Measurements from ENCODE around the gene CDHR5. TPM values are rescaled to one million over a fixed set of nuclear protein-coding genes. Genes with fewer than 3 reads are reported as not detected.
"Not testable (repeated sequence)": the region's sequence is repeated elsewhere in the genome, so short reads cannot be mapped to it uniquely, and the experiment has no call there.

Gene CDHR5
- total and polyA plus RNA-seq, 2 of the 4 experiments (the other 2 are of a cell fraction): not detected

DNA sequence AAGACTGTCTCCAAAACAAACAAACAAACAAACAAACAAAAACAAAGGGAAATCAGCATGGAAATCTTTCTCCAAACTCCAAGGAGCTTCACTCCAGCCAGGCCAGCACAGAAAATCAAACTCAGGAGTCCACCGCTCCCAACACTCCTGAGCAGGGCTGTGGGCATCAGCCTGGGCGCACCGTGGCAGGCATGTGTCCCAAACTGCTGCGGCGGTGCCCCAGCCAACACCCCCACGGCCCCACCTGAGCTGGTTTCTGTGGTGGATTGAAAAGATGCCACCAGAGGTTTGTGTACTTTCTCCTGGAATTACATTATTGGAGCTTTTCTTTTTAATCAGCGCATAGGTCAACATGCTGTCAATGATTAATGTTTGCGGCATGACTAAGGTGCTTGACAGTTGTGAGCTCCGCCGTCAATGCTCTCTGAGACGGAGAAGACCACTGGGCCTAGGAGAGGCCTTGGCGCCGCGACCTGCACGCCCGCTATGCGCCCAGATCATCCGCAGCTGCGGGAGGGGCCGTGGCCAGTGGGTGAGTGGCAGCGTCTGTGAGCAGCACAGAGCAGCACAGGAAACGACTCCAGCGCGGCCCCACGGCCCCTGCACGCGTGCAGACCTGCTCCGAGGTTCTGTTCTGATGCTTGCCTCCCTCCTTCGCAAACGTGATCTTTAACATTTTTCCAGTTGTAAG lies 30.4 kb upstream of the CDHR5 start:
- Histone ChIP-seq H2BK15ac (ENCODE audit: low read depth, low read length) (no peak overlapping the region), H3K4me3 (ENCODE audit: insufficient read depth, low read depth, low read length) (no peak overlapping the region), H4K20me1 (ENCODE audit: insufficient read depth, low read length) (no peaks in the 10 kb centered on the region), H3K56ac (ENCODE audit: extremely low read depth, insufficient read depth, low read length) (no peak overlapping the region), H4K91ac (ENCODE audit: insufficient read depth, low read depth, low read length) (no peak overlapping the region), H3K4ac (ENCODE audit: low read depth, low read length) (no peak overlapping the region), H3K36me3 (ENCODE audit: control insufficient read depth, insufficient read depth, low read length) (peaks cover 27% of the 10 kb centered on the region), H3K27me3 (ENCODE audit: control insufficient read depth, insufficient read depth, low read length) (no peaks in the 10 kb centered on the region), H3K9ac (ENCODE audit: low read depth, low read length) (no peak overlapping the region), H2BK120ac (ENCODE audit: low read depth, low read length) (no peak overlapping the region), H2AK9ac (replicated peaks; ENCODE audit: low read depth, low read length, poor library complexity) (no peak overlapping the region), H2AFZ (replicated peaks; ENCODE audit: low read length, poor library complexity) (no peak overlapping the region), H3K79me1 (ENCODE audit: low read depth in 1 of 2, low read length in 2 of 2) (no peaks in the 10 kb centered on the region), H3K14ac (replicated peaks; ENCODE audit: low read depth, low read length) (no peak overlapping the region), H3K9me3 (ENCODE audit: control insufficient read depth, insufficient read depth, low read length) (no peaks in the 10 kb centered on the region), H3K4me1 (ENCODE audit: control insufficient read depth, insufficient read depth, low read length) (peaks cover 3% of the 10 kb centered on the region), H4K8ac (ENCODE audit: low read depth in 2 of 2, low read length in 2 of 2) (no peak overlapping the region), H3K18ac (ENCODE audit: low read depth, low read length) (no peak overlapping the region), H3K9me1 (ENCODE audit: insufficient read depth, low read length) (no peaks in the 10 kb centered on the region), H2AK5ac (ENCODE audit: low read depth, low read length) (no peak overlapping the region), H2BK20ac (ENCODE audit: low read depth, low read length) (no peak overlapping the region), H4K5ac (ENCODE audit: low read depth, low read length) (no peak overlapping the region), H3K27ac (ENCODE audit: insufficient read depth, low read length) (no peak overlapping the region), H3K4me2 (ENCODE audit: low read depth, low read length) (no peak overlapping the region), H2BK5ac (ENCODE audit: low read depth, low read length, poor library complexity, severe bottlenecking) (no peak overlapping the region), H3K23ac (ENCODE audit: low read depth, low read length) (no peak overlapping the region)
- 88% methylated on average over 13 of the region's 30 CpGs; no CpG with 5 or more reads in 1 of the 2 experiments for whole genome bisulfite sequencing, 2 experiments (ENCODE audit: extremely low coverage in 2 of 2, insufficient read length in 1 of 2)
- TF ChIP-seq FOS (IDR thresholded peaks at IDR 0.05; ENCODE audit: low read depth, low read length): no peak
- no peak for TF ChIP-seq MAFK (IDR thresholded peaks at IDR 0.05; ENCODE audit: low read depth, low read length)
- TF ChIP-seq RAD21 (IDR thresholded peaks at IDR 0.05; ENCODE audit: low read length): no peak
- TF ChIP-seq, protein P1, sequence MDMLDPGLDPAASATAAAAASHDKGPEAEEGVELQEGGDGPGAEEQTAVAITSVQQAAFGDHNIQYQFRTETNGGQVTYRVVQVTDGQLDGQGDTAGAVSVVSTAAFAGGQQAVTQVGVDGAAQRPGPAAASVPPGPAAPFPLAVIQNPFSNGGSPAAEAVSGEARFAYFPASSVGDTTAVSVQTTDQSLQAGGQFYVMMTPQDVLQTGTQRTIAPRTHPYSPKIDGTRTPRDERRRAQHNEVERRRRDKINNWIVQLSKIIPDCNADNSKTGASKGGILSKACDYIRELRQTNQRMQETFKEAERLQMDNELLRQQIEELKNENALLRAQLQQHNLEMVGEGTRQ (IDR thresholded peaks at IDR 0.05; ENCODE audit: low read depth, low read length): no peak
- TF ChIP-seq RCOR1 (IDR thresholded peaks at IDR 0.05; ENCODE audit: insufficient replicate concordance, low read length): no peak
- intact Hi-C loops (cut with micrococcal nuclease): no loop called here
- ATAC-seq (ENCODE audit: low read depth) (no peak), DNase-seq (no peak)
- ChIA-PET POLR2A (ENCODE audit: unreplicated experiment) (no interaction called here), CTCF (no interaction called here)
- dilution Hi-C loops (cut with HindIII; ENCODE audit: low sequenced_read_pairs, unreplicated experiment): no loop called here
- in situ Hi-C loops (cut with MboI; ENCODE audit: low sequenced_read_pairs): no loop called here
- BruUV-seq (replicated peaks): no TSS peak

DNA sequence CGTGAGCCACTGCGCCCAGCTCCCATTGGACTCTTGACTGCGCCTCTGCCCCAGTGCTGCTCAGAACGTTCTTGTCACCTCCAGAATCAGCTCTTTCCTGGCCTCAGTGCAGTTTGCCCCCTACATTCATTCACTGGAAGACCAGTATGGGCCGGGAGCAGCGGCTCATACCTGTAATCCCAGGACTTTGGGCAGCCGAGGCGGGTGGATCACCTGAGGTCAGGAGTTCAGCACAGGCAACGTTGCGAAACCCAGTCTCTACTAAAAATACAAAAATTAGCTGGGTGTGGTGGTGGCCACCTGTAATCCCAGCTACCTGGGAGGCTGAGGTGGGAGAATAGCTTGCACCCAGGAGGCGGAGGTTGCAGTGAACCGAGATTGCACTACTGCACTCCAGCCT lies 29.7 kb upstream of the CDHR5 start:
- POLR2A ChIA-PET (ENCODE audit: unreplicated experiment); dilution Hi-C loops (cut with HindIII; ENCODE audit: low sequenced_read_pairs, unreplicated experiment): not testable (repeated sequence)
- WGBS, 2 experiments (ENCODE audit: extremely low coverage in 2 of 2, insufficient read length in 1 of 2): no CpG with 5 or more reads among the region's 12 CpGs

More for the DNA sequence above, 29.7 kb upstream of the CDHR5 start:
- H2AK9ac ChIP-seq (replicated peaks; ENCODE audit: low read depth, low read length, poor library complexity); BruUV-seq (replicated peaks); H2BK15ac ChIP-seq (ENCODE audit: low read depth, low read length); H3K4ac ChIP-seq (ENCODE audit: low read depth, low read length); H2BK20ac ChIP-seq (ENCODE audit: low read depth, low read length); H3K79me1 ChIP-seq (ENCODE audit: low read depth in 1 of 2, low read length in 2 of 2); H2AK5ac ChIP-seq (ENCODE audit: low read depth, low read length); H3K27ac ChIP-seq (ENCODE audit: insufficient read depth, low read length); H4K20me1 ChIP-seq (ENCODE audit: insufficient read depth, low read length); H4K91ac ChIP-seq (ENCODE audit: insufficient read depth, low read depth, low read length); H3K18ac ChIP-seq (ENCODE audit: low read depth, low read length); H2BK5ac ChIP-seq (ENCODE audit: low read depth, low read length, poor library complexity, severe bottlenecking); H3K9me1 ChIP-seq (ENCODE audit: insufficient read depth, low read length); H3K4me1 ChIP-seq (ENCODE audit: control insufficient read depth, insufficient read depth, low read length); H3K23ac ChIP-seq (ENCODE audit: low read depth, low read length); in situ Hi-C loops (cut with MboI; ENCODE audit: low sequenced_read_pairs); DNase-seq; H2BK120ac ChIP-seq (ENCODE audit: low read depth, low read length); H2AFZ ChIP-seq (replicated peaks; ENCODE audit: low read length, poor library complexity); H3K4me3 ChIP-seq (ENCODE audit: insufficient read depth, low read depth, low read length); H3K9me3 ChIP-seq (ENCODE audit: control insufficient read depth, insufficient read depth, low read length); H4K5ac ChIP-seq (ENCODE audit: low read depth, low read length); H3K4me2 ChIP-seq (ENCODE audit: low read depth, low read length); H3K27me3 ChIP-seq (ENCODE audit: control insufficient read depth, insufficient read depth, low read length); H3K9ac ChIP-seq (ENCODE audit: low read depth, low read length); H3K14ac ChIP-seq (replicated peaks; ENCODE audit: low read depth, low read length); H4K8ac ChIP-seq (ENCODE audit: low read depth in 2 of 2, low read length in 2 of 2); CTCF ChIA-PET; intact Hi-C loops (cut with micrococcal nuclease); H3K56ac ChIP-seq (ENCODE audit: extremely low read depth, insufficient read depth, low read length); ATAC-seq (ENCODE audit: low read depth): not testable (repeated sequence)
- H3K36me3 ChIP-seq (ENCODE audit: control insufficient read depth, insufficient read depth, low read length): peaks cover 22% of the 10 kb centered on the region

Measured in IMR-90 (cell line).